K562 (cell line): ENCODE measurements around the gene GLT1D1. TPM values are rescaled to one million over a fixed set of nuclear protein-coding genes. Genes with fewer than 3 reads are reported as not detected.
"Not testable (repeated sequence)": the region's sequence is repeated elsewhere in the genome, so short reads cannot be mapped to it uniquely, and the experiment has no call there.

Experiments used
- ATAC-seq: fragments of 200-7000 bp; cut with Tn5 transposase; 3 replicates; pipeline ENCODE4 v1.9.1; 2020; ENCODE audit warnings: moderate library complexity
- BruUV-seq: library from RNA; stranded (reverse); fragments of 400-500 nt; replicated peaks from 2 replicates; lab custom pipeline; 2021; lab: Mats Ljungman, UMichigan
- CTCF ChIA-PET: fragments of 300-600 bp; formaldehyde crosslinking; extraction: SDS; loops from one replicate; lab custom pipeline; 2021; ENCODE audit warnings: low intra/inter-chr PET ratio; lab: Yijun Ruan, JAX
- POLR2A ChIA-PET: fragments of 300-600, 350-650 bp; sonication (Branson Sonifier 250); formaldehyde crosslinking; extraction: SDS; loops from one replicate; lab custom pipeline; 2021; ENCODE audit warnings: antibody characterized with exemption, inconsistent platforms; lab: Yijun Ruan, JAX
- DNase-seq, 4 experiments: peaks; one replicate each; pipeline versions ENCODE4 v3.0.0 to v3.0.0-alpha.2; 2011 to 2018; ENCODE audit warnings: low spot score in 3 of 4, mixed read lengths in 3 of 4; ENCODE audit errors: extremely low read depth in 1 of 4
- FAIRE-seq: peaks from 2 replicates; lab custom pipeline; 2011; peaks lifted over from hg19 to GRCh38; lab: Jason Lieb, UNC
- H2AFZ ChIP-seq: 2 replicates; pipeline ENCODE4 v1.6.0; 2011; ENCODE audit warnings: low read depth, low read length, control low read depth, inconsistent platforms
- H3K27ac ChIP-seq: fragments of 200-600 bp; 3 replicates; pipeline ENCODE4 v1.8.0; 2011; ENCODE audit warnings: low read depth, mild to moderate bottlenecking, control low read depth, inconsistent platforms, low read length, moderate library complexity, mixed read lengths; ENCODE audit errors: extremely low read depth
- H3K27me3 ChIP-seq, 2 experiments: fragments of 300-600 bp in 1 of 2; 2 replicates in 1 of 2; 3 replicates in 1 of 2; pipeline versions ENCODE4 v1.6.0 to v1.8.0; 2011; ENCODE audit warnings: inconsistent platforms in 2 of 2, low read length in 2 of 2, mild to moderate bottlenecking in 1 of 2, mixed read lengths in 1 of 2, moderate library complexity in 1 of 2; ENCODE audit not compliant: control insufficient read depth in 2 of 2, insufficient read depth in 2 of 2
- H3K36me3 ChIP-seq: fragments of 300-600 bp; 3 replicates; pipeline ENCODE4 v1.8.0; 2011; ENCODE audit warnings: mild to moderate bottlenecking, low read length, inconsistent platforms; ENCODE audit not compliant: control insufficient read depth, insufficient read depth
- H3K4me1 ChIP-seq, 2 experiments: fragments of 200-600 bp in 1 of 2; replicated peaks in 1 of 2; 2 replicates in 1 of 2; 3 replicates in 1 of 2; pipeline versions ENCODE4 v1.5.1 to v1.8.0; 2011; ENCODE audit warnings: inconsistent platforms in 2 of 2, low read length in 2 of 2, mild to moderate bottlenecking in 1 of 2, mixed read lengths in 1 of 2, moderate library complexity in 1 of 2; ENCODE audit not compliant: control insufficient read depth in 2 of 2, insufficient read depth in 2 of 2
- H3K4me2 ChIP-seq: 2 replicates; pipeline ENCODE4 v1.6.1; 2011; ENCODE audit warnings: low read length, control low read depth, inconsistent platforms, mixed read lengths; ENCODE audit not compliant: insufficient read depth
- H3K4me3 ChIP-seq: fragments of 200-600 bp; sonication (generic), shearing (Covaris generic); 2 replicates; pipeline ENCODE4 v1.5.1; 2016; ENCODE audit warnings: control low read depth, inconsistent platforms
- H3K79me2 ChIP-seq: fragments of 200-600 bp; 3 replicates; pipeline ENCODE4 v1.8.0; 2011; ENCODE audit warnings: low read length, inconsistent platforms; ENCODE audit not compliant: control insufficient read depth, insufficient read depth
- H3K9ac ChIP-seq, 2 experiments: 2 replicates each; pipeline versions ENCODE4 v1.6.0 to v1.6.1; 2011; ENCODE audit warnings: low read depth in 2 of 2, low read length in 2 of 2, control low read depth in 1 of 2, inconsistent platforms in 1 of 2, mild to moderate bottlenecking in 1 of 2, mixed read lengths in 1 of 2; ENCODE audit not compliant: insufficient read depth in 1 of 2
- H3K9me1 ChIP-seq: one replicate; pipeline ENCODE4 v1.6.0; 2011; ENCODE audit warnings: inconsistent platforms, mild to moderate bottlenecking, low read length, moderate library complexity; ENCODE audit not compliant: control insufficient read depth, insufficient read depth
- H3K9me3 ChIP-seq: replicated peaks from 2 replicates; pipeline ENCODE4 v1.5.1; 2011; ENCODE audit warnings: low read depth, low read length, inconsistent platforms; ENCODE audit not compliant: control insufficient read depth, insufficient read depth
- H4K20me1 ChIP-seq: replicated peaks from 2 replicates; pipeline ENCODE4 v1.6.1; 2011; ENCODE audit warnings: low read length, inconsistent platforms, mixed read lengths; ENCODE audit not compliant: control insufficient read depth, insufficient read depth
- CTCF ChIP-seq, 3 experiments: IDR thresholded peaks in 2 of 3; conservative IDR thresholded peaks in 1 of 3; 2 replicates each; pipeline ENCODE4 v1.5.1; 2011 to 2012; ENCODE audit warnings: low read length in 3 of 3, mild to moderate bottlenecking in 3 of 3, control low read depth in 2 of 3, improper control_type of control experiment in 1 of 3, inconsistent platforms in 1 of 3, low read depth in 1 of 3, mixed read lengths in 1 of 3, moderate library complexity in 1 of 3; ENCODE audit not compliant: insufficient read depth in 2 of 3
- ZNF217 ChIP-seq: sonication (generic); formaldehyde crosslinking; IDR thresholded peaks from 2 replicates; pipeline ENCODE4 v1.8.0; 2022; ENCODE audit warnings: mild to moderate bottlenecking, missing genetic modification reagents
- WGBS: fragments of 100-300 bp; shearing (Covaris generic); methylation state at CpG from one replicate; pipeline ENCODE4 v1.1.6; 2016; ENCODE audit warnings: low coverage, mixed read lengths; ENCODE audit not compliant: insufficient coverage; ENCODE audit errors: missing lambda C conversion rate; 5-methylcytosine and 5-hydroxymethylcytosine counted together
- in situ Hi-C: fragments of 300-500 bp; cut with MboI; formaldehyde crosslinking; loops from 4 replicates; pipeline ENCODE4 v1.15.0; 2018; ENCODE audit warnings: inconsistent platforms, mixed read lengths
- intact Hi-C: fragments of 100-400 bp; cut with micrococcal nuclease; formaldehyde crosslinking; loops from 2 replicates; pipeline ENCODE4 v1.14.2; 2022
- polyA plus RNA-seq, 8 experiments: library from polyadenylated mRNA; depleted of rRNA in 4 of 8; stranded (reverse) in 5 of 8; unstranded in 3 of 8; fragments of >200 nt; fragmentation: Nextera tagmentation in 2 of 8; fragmentation: Illumina TruSeq in 1 of 8; extraction: Ambion mirVana in 2 of 8; extraction: Trizol in 1 of 8; gene quantifications; 2 replicates each; pipeline versions ENCODE4 v1.2.1 to v1.2.3, GENCODE V29; 2011 to 2014; ENCODE audit warnings: inconsistent platforms in 1 of 8, missing spikeins in 1 of 8
- total RNA-seq, 7 experiments: library from RNA; depleted of rRNA in 6 of 7; stranded (reverse); fragments of >200 nt in 6 of 7; fragmentation: Illumina TruSeq in 2 of 7; extraction: Trizol in 2 of 7; gene quantifications; 2 replicates each; pipeline versions ENCODE4 v1.2.1 to v1.2.3, GENCODE V29; 2011 to 2021; ENCODE audit warnings: low replicate concordance in 1 of 7

GLT1D1 gene
- total and polyA plus RNA-seq, 9 of the 15 experiments (the other 6 are each of a cell fraction or from before 2014, with no cell fraction given) = 0.04 TPM; not detected in 8

DNA sequence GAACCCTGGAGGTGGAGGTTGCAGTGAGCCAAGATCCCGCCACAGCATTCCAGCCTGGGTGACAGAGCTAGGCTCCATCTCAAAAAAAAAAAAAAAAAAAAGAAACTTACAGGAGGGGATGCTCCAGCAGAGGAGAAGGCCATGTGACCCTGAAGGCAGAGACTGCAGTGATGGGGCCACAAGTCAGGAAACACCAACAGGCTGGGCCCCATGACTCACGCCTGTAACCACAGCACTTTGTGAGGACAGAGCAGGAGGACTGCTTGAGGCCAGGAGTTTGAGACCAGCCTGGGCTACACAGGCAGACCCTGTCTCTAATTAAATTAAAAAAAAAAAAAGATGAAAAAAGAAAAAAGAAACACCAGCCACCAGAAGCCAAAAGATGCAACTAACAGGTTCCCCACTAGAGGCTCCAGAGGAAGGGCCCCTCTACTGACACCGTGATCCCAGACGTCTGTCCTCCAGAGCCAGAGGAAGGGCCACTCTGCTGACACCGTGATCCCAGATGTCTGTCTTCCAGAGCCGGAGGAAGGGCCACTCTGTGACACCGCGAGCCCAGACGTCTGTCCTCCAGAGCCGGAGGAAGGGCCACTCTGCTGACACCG is 9.1 kb upstream of the GLT1D1 start:
- H4K20me1 ChIP-seq = no peaks in the 10 kb centered on the region
- TF ChIP-seq ZNF217 (CRISPR knock-in tag) = no peak
- peak; percentile 17 to 33 (median 33); a peak in 2 of 6 replicates for TF ChIP-seq CTCF (IDR thresholded peaks at IDR 0.05 in 2 of 3, conservative IDR thresholded peaks at IDR 0.05 in 1 of 3; ENCODE audit: insufficient read depth in 2 of 3, low read depth in 1 of 3, low read length in 3 of 3)
- TF ChIP-seq, all 486 proteins: peak for 1
- peak; percentile 66; the same call in 1 of the 3 replicates for ATAC-seq
- ChIA-PET POLR2A (no interaction called here), CTCF (no interaction called here)
- no peaks in the 10 kb centered on the region for H3K9me1 ChIP-seq
- no peak overlapping the region for H2AFZ ChIP-seq
- DNase-seq = no peak
- no peak overlapping the region for H3K4me2 ChIP-seq
- FAIRE-seq = no peak
- H3K9me3 ChIP-seq = no peaks in the 10 kb centered on the region
- no peak overlapping the region for H3K4me3 ChIP-seq
- intact Hi-C loops = no loop called here
- in situ Hi-C loops = no loop called here
- no peak overlapping the region for H3K9ac ChIP-seq
- H3K36me3 ChIP-seq = no peaks in the 10 kb centered on the region
- H3K27me3 ChIP-seq = peaks cover 8 to 31% of the 10 kb centered on the region in 2 experiments
- no peaks in the 10 kb centered on the region; a peak in 1 of 5 replicates for H3K4me1 ChIP-seq
- H3K27ac ChIP-seq = no peak overlapping the region
- no peaks in the 10 kb centered on the region for H3K79me2 ChIP-seq
- 16% methylated on average over 10 of the region's 11 CpGs for WGBS
- no TSS peak for BruUV-seq

DNA sequence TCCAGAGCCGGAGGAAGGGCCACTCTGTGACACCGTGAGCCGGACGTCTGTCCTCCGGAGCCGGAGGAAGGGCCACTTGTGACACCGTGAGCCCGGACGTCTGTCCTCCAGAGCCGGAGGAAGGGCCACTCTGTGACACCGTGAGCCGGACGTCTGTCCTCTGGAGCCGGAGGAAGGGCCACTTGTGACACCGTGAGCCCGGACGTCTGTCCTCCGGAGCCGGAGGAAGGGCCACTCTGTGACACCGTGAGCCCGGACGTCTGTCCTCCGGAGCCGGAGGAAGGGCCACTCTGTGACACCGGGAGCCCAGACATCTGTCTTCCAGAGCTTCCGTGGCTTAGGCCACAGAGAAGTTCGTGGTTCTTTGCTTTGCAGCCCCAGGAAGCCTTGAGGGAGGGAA is 6.6 kb upstream of the GLT1D1 start:
- FAIRE-seq, H3K79me2 ChIP-seq, H3K9me1 ChIP-seq, H3K9me3 ChIP-seq, H3K4me2 ChIP-seq, H3K4me1 ChIP-seq, H4K20me1 ChIP-seq, in situ Hi-C loops, POLR2A ChIA-PET, CTCF ChIA-PET, DNase-seq, H2AFZ ChIP-seq, intact Hi-C loops, ATAC-seq, H3K4me3 ChIP-seq, H3K36me3 ChIP-seq, H3K27ac ChIP-seq, H3K9ac ChIP-seq, BruUV-seq: not testable (repeated sequence)
- 22% methylated on average over 5 of the region's 27 CpGs for WGBS
- peaks cover 0 to 26% of the 10 kb centered on the region in 2 experiments; a peak in 4 of 5 replicates for H3K27me3 ChIP-seq
